Fibroblast of skin of left quadriceps (primary cell): Measurements from ENCODE around the gene MS4A1.
"Not testable (repeated sequence)": the region's sequence is repeated elsewhere in the genome, so short reads cannot be mapped to it uniquely, and the experiment has no call there.

Experiments
- DNase-seq, 2 experiments: peaks; one replicate each; pipeline ENCODE4 v3.0.0-alpha.2; 2013; ENCODE audit warnings: low read depth in 2 of 2

The MS4A1 gene

DNA sequence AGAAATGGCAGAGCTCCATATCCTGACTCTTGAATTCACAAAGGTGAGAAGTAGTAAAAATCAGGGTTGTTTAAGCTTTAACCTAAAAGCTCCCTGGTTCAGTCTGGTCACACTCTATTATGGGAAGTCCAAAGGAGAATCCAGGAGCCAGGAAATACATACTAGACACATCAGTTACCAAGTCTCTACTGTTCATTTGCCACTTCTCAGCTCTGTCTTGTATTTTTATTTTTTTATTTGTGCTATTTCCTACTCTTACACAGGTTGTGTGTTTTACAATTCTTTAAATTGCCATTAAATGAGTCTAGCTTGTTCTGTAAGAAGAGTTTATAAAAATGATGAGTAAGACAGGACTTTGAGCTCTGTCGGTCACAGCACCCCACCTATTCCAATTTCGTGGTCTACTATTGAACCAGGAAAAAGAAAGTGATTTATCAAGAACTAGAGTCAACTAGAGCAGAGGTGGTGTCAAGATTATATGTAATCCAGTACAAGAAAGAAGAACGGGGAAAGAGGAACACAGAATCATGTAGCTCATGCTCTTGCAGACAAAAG, 46.7 kb downstream of the MS4A1 start:
- DNase-seq, result no peak

DNA sequence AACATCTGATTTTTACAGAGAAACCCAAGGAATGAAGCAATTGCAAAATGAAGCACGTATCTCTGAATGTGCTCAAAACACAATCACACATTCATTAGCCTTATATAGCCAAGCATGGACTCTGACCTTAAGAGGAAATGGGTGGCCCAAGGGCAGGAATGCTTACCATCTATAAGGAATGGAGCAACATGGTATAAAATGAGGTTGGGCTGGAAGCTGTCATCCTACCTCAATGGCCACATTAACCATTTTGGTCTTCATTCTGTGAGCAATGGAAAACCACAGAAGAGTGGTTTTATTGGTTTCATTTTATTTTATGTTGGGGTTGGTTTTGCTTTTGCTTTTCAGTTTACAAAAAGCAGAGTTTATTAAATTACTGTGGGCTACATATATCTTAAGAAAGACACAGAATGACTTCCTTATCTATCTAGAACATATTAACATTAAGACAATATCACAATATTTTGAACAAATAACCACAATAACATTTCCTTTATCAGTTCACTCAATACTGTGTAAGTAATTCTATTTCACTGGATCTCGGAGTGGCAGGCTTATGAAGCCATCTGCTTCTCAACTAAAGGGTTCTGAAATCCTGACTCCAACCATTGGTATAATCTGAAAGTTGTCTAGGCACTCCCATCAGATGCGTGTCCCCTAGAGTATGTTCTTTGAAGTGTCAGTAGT, 48.7 kb downstream of the MS4A1 start:
- no peak for DNase-seq

DNA sequence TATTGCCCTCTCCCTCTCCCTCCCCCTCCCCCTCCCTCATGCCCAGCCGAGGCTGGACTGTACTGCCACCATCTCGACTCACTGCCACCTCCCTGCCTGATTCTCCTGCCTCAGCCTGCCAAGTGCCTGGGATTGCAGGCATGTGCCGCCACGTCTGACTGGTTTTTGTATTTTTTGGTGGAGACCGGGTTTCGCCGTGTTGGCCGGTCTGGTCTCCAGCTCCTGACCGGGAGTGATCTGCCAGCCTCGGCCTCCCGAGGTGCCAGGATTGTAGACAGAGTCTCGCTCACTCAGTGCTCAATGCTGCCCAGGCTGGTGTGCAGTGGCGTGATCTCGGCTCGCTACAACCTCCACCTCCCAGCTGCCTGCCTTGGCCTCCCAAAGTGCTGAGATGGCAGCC, 54.0 kb downstream of the MS4A1 start:
- not testable (repeated sequence) for DNase-seq

DNA sequence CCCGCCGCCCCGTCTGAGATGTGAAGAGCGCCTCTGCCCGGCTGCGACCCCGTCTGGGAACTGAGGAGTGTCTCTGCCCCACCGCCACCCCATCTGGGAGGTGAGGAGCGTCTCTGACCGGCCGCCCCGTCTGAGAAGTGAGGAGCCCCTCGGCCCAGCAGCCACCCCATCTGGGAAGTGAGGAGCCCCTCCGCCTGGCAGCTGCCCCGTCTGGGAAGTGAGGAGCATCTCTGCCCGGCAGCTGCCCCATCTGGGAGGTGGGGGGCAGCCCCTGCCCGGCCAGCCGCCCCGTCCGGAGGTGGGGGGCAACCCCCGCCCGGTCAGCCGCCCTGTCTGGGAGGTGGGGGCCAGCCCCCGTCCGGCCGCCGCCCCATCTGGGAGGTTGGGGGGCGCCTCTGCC, 54.6 kb downstream of the MS4A1 start:
- DNase-seq, result not testable (repeated sequence)

DNA sequence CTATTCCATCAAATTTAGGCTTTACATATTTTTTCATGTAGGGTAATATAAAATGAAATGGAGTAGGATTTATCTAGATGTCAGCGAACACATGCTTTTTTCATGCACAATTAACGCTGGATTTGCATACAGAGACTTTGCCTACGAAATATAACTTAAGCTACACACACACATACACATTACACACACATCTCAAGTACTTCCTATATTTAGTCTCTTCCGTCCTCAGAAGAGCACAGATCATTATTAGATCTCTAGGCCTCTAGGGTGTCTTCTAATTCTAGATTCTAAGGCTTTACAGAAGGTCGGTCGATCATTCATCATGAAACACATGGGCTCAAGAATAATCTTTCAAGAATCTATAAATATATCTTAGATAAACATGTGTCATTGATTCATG, 55.7 kb downstream of the MS4A1 start:
- no peak for DNase-seq

DNA sequence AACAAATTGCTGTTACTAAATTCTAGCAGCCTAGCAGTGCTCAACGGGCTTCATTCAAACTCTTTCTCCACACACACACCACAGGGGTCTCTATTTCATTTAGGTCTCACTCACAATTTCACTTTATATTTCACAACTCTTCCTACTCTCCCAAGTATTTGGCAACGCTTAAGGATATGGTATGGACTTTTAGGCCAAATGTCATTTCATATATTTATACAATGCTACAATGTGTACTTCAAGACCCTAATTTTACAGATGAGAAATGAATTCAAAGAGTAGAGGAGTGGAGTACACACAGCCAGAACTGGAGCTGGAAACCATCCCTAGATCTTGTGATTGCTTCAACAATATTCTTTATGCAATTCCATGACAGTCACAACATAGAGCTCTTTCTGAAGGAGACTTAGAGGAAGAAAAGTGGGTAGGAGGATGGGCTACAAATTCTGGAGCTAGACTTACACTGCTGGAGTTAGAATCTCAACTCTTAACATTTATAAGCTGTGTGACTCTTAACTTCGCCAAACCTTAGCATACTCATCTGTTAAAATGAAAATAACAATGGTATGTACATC, 57.1 kb downstream of the MS4A1 start:
- no peak for DNase-seq

DNA sequence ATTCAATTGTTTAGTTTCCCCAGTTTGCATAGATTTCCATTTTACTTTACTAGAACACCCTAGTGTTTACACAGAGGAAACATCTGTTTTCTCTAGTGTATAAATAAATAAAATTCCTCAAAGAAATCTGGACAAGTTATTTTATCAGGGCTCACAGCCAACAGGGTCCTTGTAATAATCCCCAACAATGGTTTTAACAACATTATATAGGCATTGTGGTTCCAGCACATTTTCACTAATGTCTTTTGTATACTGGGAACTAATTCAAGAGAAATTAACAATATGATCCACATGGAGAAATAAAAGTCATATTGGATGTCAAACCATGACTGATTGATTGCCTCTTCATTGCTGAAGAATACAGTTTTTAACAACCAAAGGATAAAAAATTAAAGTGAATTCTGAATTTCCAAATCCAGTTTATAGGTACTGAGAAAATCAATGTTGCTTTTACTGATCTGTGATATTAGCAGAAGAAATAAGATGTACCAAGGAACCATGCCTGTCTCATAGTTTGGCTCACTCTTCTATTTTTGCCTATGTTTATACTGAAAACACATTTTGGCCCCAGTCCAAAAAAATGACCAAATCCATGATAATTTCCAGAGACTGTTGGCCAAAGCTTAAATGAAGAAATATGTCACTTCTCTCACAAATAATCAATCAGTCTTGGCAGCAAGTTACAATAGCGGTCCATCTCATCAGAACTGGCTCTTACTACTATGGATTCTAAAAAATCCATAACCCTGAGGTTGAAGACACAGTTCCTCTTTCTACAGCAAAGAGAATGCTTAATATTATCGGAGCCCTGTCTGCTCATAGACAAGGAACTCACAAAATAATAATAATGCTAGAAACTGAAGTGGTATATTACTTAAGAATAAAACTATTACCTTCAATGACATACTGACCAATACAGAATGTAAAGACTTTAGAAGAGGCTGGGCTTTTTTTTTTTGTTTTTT, 58.1 kb downstream of the MS4A1 start:
- DNase-seq, result no peak

DNA sequence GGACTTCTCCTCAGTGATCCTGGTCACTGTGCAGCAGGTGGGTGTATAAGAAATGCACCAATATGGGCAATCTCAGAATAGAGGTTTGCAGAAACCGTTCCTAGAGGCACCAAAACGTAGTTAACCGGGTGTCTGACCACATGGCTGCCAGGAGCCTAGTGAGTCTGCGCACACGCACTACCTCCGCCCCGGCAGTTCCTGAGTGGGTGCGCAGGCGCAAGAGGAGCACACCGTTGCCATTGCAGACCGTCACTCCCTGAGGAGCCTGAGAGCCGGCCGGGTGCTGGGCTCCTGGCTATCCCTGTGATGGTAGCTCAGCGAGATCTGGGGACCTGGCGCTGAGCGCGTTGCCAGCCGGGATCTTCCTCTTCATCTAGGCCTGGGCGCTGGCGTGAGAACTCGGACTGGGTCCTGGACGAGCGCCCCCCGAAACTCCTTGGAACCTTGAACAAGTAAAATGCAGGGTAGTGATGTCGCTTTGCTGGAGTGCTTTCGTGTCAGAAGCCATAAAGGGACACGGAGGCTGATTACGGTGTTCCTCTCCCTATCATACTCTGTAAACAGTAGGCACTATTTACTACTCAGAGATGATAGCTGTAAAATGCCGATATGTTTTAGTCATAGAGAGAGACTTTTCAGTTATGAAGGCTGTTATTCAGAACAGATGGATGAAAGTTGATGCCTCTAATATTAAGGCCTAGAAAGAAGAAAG, 59.7 kb downstream of the MS4A1 start, which contains the start of gene MS4A13:
Gene MS4A13, plus strand, starts transcription at position 249 of the 712 bp plus-strand sequence. CDS start 2,692 bp downstream, outside the sequence.
- no peak for DNase-seq
